ENCODE data around the gene GNB1.

Gene GNB1

GRCh38 chr1:1825217-1825616 lies 65.7 kb downstream of the GNB1 start:
- TF ChIP-seq, protein P1, sequence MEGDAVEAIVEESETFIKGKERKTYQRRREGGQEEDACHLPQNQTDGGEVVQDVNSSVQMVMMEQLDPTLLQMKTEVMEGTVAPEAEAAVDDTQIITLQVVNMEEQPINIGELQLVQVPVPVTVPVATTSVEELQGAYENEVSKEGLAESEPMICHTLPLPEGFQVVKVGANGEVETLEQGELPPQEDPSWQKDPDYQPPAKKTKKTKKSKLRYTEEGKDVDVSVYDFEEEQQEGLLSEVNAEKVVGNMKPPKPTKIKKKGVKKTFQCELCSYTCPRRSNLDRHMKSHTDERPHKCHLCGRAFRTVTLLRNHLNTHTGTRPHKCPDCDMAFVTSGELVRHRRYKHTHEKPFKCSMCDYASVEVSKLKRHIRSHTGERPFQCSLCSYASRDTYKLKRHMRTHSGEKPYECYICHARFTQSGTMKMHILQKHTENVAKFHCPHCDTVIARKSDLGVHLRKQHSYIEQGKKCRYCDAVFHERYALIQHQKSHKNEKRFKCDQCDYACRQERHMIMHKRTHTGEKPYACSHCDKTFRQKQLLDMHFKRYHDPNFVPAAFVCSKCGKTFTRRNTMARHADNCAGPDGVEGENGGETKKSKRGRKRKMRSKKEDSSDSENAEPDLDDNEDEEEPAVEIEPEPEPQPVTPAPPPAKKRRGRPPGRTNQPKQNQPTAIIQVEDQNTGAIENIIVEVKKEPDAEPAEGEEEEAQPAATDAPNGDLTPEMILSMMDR (IDR thresholded peaks at IDR 0.05; ENCODE audit: borderline replicate concordance, control extremely low read depth, extremely low read depth, insufficient read depth, missing control alignments) = no peak
- DNase-seq (ENCODE audit: low spot score) = no peak
- in situ Hi-C loops (cut with MboI; ENCODE audit: low sequenced_read_pairs, unreplicated experiment) = no loop called here

DNA sequence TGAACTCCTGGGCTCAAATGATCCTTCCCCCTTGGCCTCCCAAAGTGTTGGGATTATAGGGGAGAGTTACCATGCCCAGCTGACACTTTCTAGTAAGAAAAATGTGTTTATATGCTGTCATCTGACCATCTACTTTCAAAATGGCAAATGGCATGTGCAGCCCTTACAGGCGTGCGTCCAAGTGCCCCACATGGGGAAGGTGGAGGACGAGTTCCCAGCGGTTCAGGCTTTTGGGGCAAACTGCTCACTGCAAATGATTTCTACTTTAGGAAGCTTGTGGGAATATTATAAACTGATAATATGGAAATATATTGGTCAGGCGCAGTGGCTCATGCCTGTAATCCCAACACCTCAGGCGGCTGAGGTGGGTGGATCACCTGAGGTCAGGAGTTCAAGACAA lies 71.1 kb downstream of the GNB1 start:
- TF ChIP-seq, protein P1 (IDR thresholded peaks at IDR 0.05; ENCODE audit: borderline replicate concordance, control extremely low read depth, extremely low read depth, insufficient read depth, missing control alignments) = no peak
- DNase-seq (ENCODE audit: low spot score) = no peak
- in situ Hi-C loops (cut with MboI; ENCODE audit: low sequenced_read_pairs, unreplicated experiment) = no loop called here

DNA sequence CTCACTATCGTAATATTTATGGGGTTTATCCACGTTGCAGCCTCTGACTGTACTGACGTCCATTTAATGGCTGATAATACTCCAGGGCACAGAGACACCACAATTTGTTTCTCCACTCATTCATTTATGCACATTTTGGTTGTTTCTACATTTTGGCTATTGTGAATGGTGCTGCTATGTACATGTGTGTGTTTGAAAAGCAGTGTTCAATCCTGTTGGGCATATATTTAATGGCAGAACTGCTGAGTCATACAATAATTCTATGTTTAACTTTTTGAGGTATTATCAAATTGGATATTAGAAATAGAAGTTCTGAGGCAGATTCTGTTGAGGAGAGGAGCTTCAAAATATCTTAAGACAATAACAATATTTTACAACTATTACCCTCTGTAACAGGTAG lies 73.7 kb downstream of the GNB1 start:
- DNase-seq (ENCODE audit: low spot score) = no peak
- in situ Hi-C loops (cut with MboI; ENCODE audit: low sequenced_read_pairs, unreplicated experiment) = no loop called here
- TF ChIP-seq, protein P1 (IDR thresholded peaks at IDR 0.05; ENCODE audit: borderline replicate concordance, control extremely low read depth, extremely low read depth, insufficient read depth, missing control alignments) = no peak

- in situ Hi-C loops (cut with MboI; ENCODE audit: low sequenced_read_pairs, unreplicated experiment) = no loop called here
- no peak for DNase-seq (ENCODE audit: low spot score)
- TF ChIP-seq, protein P1 (IDR thresholded peaks at IDR 0.05; ENCODE audit: borderline replicate concordance, control extremely low read depth, extremely low read depth, insufficient read depth, missing control alignments) = no peak
Observed at GRCh38 chr1:1815606-1816281, 75.1 kb downstream of the GNB1 start.

DNA sequence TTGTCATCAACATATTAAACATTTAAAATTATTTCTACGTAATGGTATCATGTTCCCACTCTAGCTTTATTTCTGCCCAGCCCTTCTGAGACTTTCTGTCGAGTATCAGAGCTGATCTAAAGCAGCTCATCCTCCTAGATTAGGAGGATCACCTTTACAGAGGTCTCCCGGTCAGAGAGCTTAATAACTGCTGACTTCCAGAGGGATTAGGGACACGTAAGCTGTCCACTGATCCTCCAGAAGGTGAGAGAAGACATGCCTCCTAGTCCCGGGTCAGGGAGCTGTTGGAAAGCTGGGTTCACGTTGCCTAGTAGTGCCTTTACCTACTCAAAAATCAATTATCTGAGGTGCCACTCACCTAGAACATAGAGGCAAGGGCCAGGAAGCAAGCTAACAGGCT lies 81.4 kb downstream of the GNB1 start:
- no peak for DNase-seq (ENCODE audit: low spot score)
- in situ Hi-C loops (cut with MboI; ENCODE audit: low sequenced_read_pairs, unreplicated experiment) = no loop called here

GRCh38 chr1:1808206-1808605 lies 82.7 kb downstream of the GNB1 start:
- TF ChIP-seq, protein P1 (IDR thresholded peaks at IDR 0.05; ENCODE audit: borderline replicate concordance, control extremely low read depth, extremely low read depth, insufficient read depth, missing control alignments) = no peak
- no peak for DNase-seq (ENCODE audit: low spot score)
- in situ Hi-C loops (cut with MboI; ENCODE audit: low sequenced_read_pairs, unreplicated experiment) = no loop called here

More for the DNA sequence above, 81.4 kb downstream of the GNB1 start:
- TF ChIP-seq, protein P1 (IDR thresholded peaks at IDR 0.05; ENCODE audit: borderline replicate concordance, control extremely low read depth, extremely low read depth, insufficient read depth, missing control alignments) = no peak
